Activated CD4-positive, alpha-beta memory T cell treated with anti-CD3 and anti-CD28 coated beads, Interleukin-2, amount 10 ng/mL, durations not matched to agents 7 days and 5 days (primary cell): Measurements from ENCODE around the gene IFRD2. TPM values are rescaled to one million over a fixed set of nuclear protein-coding genes. Genes with fewer than 3 reads are reported as not detected.
A peak's percentile ranks its signal among the peaks of the same experiment; 100 is the strongest.

ENCODE experiments used
- CTCF ChIA-PET: fragments of 350-600 bp; sonication (Branson Sonifier 250); formaldehyde crosslinking; loops from one replicate; lab custom pipeline; 2021; ENCODE audit warnings: antibody characterized with exemption, inconsistent platforms; lab: Charles Lee
- POLR2A ChIA-PET: fragments of 350-600 bp; sonication (Branson Sonifier 250); formaldehyde crosslinking; loops from one replicate; lab custom pipeline; 2021; ENCODE audit warnings: antibody characterized with exemption; lab: Charles Lee
- DNase-seq: peaks from one replicate; pipeline ENCODE4 v3.0.0-alpha.2; 2020
- H3K27ac Mint-ChIP-seq: one replicate; pipeline ENCODE4 v1.8.0; 2021; ENCODE audit warnings: mild to moderate bottlenecking, mixed read lengths
- H3K27me3 Mint-ChIP-seq: one replicate; pipeline ENCODE4 v1.8.0; 2021; ENCODE audit warnings: mixed read lengths
- H3K36me3 Mint-ChIP-seq: one replicate; pipeline ENCODE4 v1.8.0; 2021; ENCODE audit warnings: low read depth, mixed read lengths
- H3K4me1 Mint-ChIP-seq: one replicate; pipeline ENCODE4 v1.8.0; 2021; ENCODE audit warnings: mixed read lengths
- H3K4me3 Mint-ChIP-seq: one replicate; pipeline ENCODE4 v1.8.0; 2021; ENCODE audit warnings: mild to moderate bottlenecking, mixed read lengths
- H3K9me3 Mint-ChIP-seq: one replicate; pipeline ENCODE4 v1.8.0; 2021; ENCODE audit warnings: mixed read lengths
- total RNA-seq, 2 experiments: library from RNA; stranded (reverse); gene quantifications; one replicate each; pipeline ENCODE4 v1.2.3, GENCODE V29; 2021

IFRD2 gene
- total RNA-seq, 2 experiments from 2014 or later: 40.6 to 45.0 TPM

GRCh38 chr3:50333744-50334328 is 41.6 kb upstream of the IFRD2 start:
- H3K9me3 Mint-ChIP-seq: no peaks in the 10 kb centered on the region
- peaks cover 83% of the 10 kb centered on the region for H3K36me3 Mint-ChIP-seq
- H3K4me1 Mint-ChIP-seq: peaks cover 56% of the 10 kb centered on the region
- ChIA-PET POLR2A (interaction anchor here (1.4 to 32.1 kb wide), 6 partner anchors 6 to 273 kb away, joined by 3 to 704 read pairs (median 295); partner anchors contain the start of genes C3orf18, CISH, CYB561D2 and GNAI2), CTCF (interaction anchor here (7.5 kb wide), 1 partner anchor 11 kb away, joined by 61 read pairs; the partner anchor contains the start of gene HYAL2)
- H3K4me3 Mint-ChIP-seq: peak overlapping the region; percentile 51
- H3K27me3 Mint-ChIP-seq: no peaks in the 10 kb centered on the region
- H3K27ac Mint-ChIP-seq: peak overlapping the region; percentile 86
- DNase-seq: no peak

GRCh38 chr3:50331364-50331907 is 39.2 kb upstream of the IFRD2 start:
- H3K27me3 Mint-ChIP-seq: no peaks in the 10 kb centered on the region
- ChIA-PET CTCF (interaction anchor here (0.6 to 7.5 kb wide), 4 partner anchors 9 to 39 kb away, joined by 3 to 61 read pairs (median 4); partner anchors contain the start of genes HYAL2, HYAL3, IFRD2 and NAA80), POLR2A (interaction anchor here (1.7 to 32.1 kb wide), 4 partner anchors 3 to 39 kb away, joined by 7 to 704 read pairs (median 427); partner anchors contain the start of genes CYB561D2, HYAL2, HYAL3 and IFRD2)
- H3K4me3 Mint-ChIP-seq: no peak overlapping the region
- no peaks in the 10 kb centered on the region for H3K9me3 Mint-ChIP-seq
- DNase-seq: no peak
- H3K36me3 Mint-ChIP-seq: peaks cover 69% of the 10 kb centered on the region
- H3K4me1 Mint-ChIP-seq: peaks cover 66% of the 10 kb centered on the region
- H3K27ac Mint-ChIP-seq: no peak overlapping the region

- Mint-ChIP-seq H3K4me1 (peaks cover 58% of the 10 kb centered on the region), H3K27ac (no peak overlapping the region), H3K4me3 (no peak overlapping the region), H3K9me3 (no peaks in the 10 kb centered on the region), H3K27me3 (no peaks in the 10 kb centered on the region), H3K36me3 (peaks cover 58% of the 10 kb centered on the region)
- no peak for DNase-seq
- POLR2A ChIA-PET: interaction anchor here (1.0 to 32.1 kb wide), 4 partner anchors 2 to 31 kb away, joined by 3 to 704 read pairs (median 354); partner anchors contain the start of genes CYB561D2, HYAL2, HYAL3 and NAA80
- CTCF ChIA-PET: interaction anchor here (0.6 kb wide), 1 partner anchor 16 kb away, joined by 3 read pairs; no protein-coding TSS in a partner anchor
These were observed 38.1 kb upstream of the IFRD2 start for GRCh38 chr3:50330330-50330729.

GRCh38 chr3:50327943-50328691 is 35.9 kb upstream of the IFRD2 start, which contains the start of gene TUSC2:
Gene TUSC2, minus strand, starts transcription at chr3:50328223. Its CDS starts 124 bp downstream, at chr3:50328099.
- ChIA-PET CTCF (interaction anchor here (0.7 to 2.9 kb wide), 6 partner anchors 9 to 81 kb away, joined by 3 to 23 read pairs (median 4); partner anchors contain the start of gene RASSF1), POLR2A (interaction anchor here (0.9 to 32.1 kb wide), 10 partner anchors 0 to 241 kb away, joined by 3 to 704 read pairs (median 7); partner anchors contain the start of genes CYB561D2, GNAI2, HEMK1 and HYAL2)
- peak within 1 kb of the TSS; percentile 93 for H3K4me3 Mint-ChIP-seq
- peaks cover 46% of the 10 kb centered on the region for H3K4me1 Mint-ChIP-seq
- peaks cover 39% of the 10 kb centered on the region for H3K36me3 Mint-ChIP-seq
- peak within 1 kb of the TSS; percentile 79 for H3K27ac Mint-ChIP-seq
- H3K27me3 Mint-ChIP-seq: no peaks in the 10 kb centered on the region
- no peaks in the 10 kb centered on the region for H3K9me3 Mint-ChIP-seq
- DNase-seq: peak; percentile 97

GRCh38 chr3:50327129-50327528 is 34.9 kb upstream of the IFRD2 start:
- Mint-ChIP-seq H3K4me1 (peaks cover 39% of the 10 kb centered on the region), H3K36me3 (peaks cover 31% of the 10 kb centered on the region), H3K4me3 (peak overlapping the region; percentile 93), H3K9me3 (no peaks in the 10 kb centered on the region), H3K27me3 (no peaks in the 10 kb centered on the region), H3K27ac (peak overlapping the region; percentile 26)
- ChIA-PET POLR2A (interaction anchor here (1.1 to 32.1 kb wide), 7 partner anchors 1 to 100 kb away, joined by 4 to 704 read pairs (median 22); partner anchors contain the start of genes CYB561D2, HYAL2, HYAL3 and IFRD2), CTCF (interaction anchor here (0.6 to 2.9 kb wide), 3 partner anchors 10 to 20 kb away, joined by 3 to 23 read pairs (median 4); no protein-coding TSS in a partner anchor)
- no peak for DNase-seq

- no peak for DNase-seq
- H3K9me3 Mint-ChIP-seq: no peaks in the 10 kb centered on the region
- no peak overlapping the region for H3K27ac Mint-ChIP-seq
- no peaks in the 10 kb centered on the region for H3K27me3 Mint-ChIP-seq
- peak overlapping the region; percentile 13 for H3K4me3 Mint-ChIP-seq
- CTCF ChIA-PET: interaction anchor here (2.9 to 6.7 kb wide), 2 partner anchors 11 to 27 kb away, joined by 23 to 82 read pairs; partner anchors contain the start of genes HYAL3 and NAA80
- peaks cover 35% of the 10 kb centered on the region for H3K4me1 Mint-ChIP-seq
- POLR2A ChIA-PET: interaction anchor here (31.7 kb wide), 1 partner anchor 16 kb away, joined by 704 read pairs; the partner anchor contains the start of genes CYB561D2, NPRL2, RASSF1 and TUSC2
- H3K36me3 Mint-ChIP-seq: peaks cover 27% of the 10 kb centered on the region
These were observed 33.9 kb upstream of the IFRD2 start for GRCh38 chr3:50326182-50326541.

- peaks cover 22% of the 10 kb centered on the region for H3K36me3 Mint-ChIP-seq
- H3K4me3 Mint-ChIP-seq: no peak overlapping the region
These were observed 33.4 kb upstream of the IFRD2 start for GRCh38 chr3:50325497-50326181.

GRCh38 chr3:50325113-50325480 is 32.9 kb upstream of the IFRD2 start:
- H3K27ac Mint-ChIP-seq: no peak overlapping the region
- peaks cover 17% of the 10 kb centered on the region for H3K36me3 Mint-ChIP-seq
- CTCF ChIA-PET: interaction anchor here (0.7 to 6.7 kb wide), 11 partner anchors 10 to 131 kb away, joined by 3 to 82 read pairs (median 7); partner anchors contain the start of genes HYAL1, HYAL3, IFRD2 and NAA80
- peaks cover 35% of the 10 kb centered on the region for H3K4me1 Mint-ChIP-seq
- DNase-seq: no peak
- no peaks in the 10 kb centered on the region for H3K9me3 Mint-ChIP-seq
- no peak overlapping the region for H3K4me3 Mint-ChIP-seq
- no peaks in the 10 kb centered on the region for H3K27me3 Mint-ChIP-seq
- POLR2A ChIA-PET: interaction anchor here (1.8 to 31.7 kb wide), 3 partner anchors 18 to 33 kb away, joined by 8 to 704 read pairs (median 21); partner anchors contain the start of genes CYB561D2, HYAL3, IFRD2 and NAA80

More at GRCh38 chr3:50325497-50326181, 33.4 kb upstream of the IFRD2 start:
- CTCF ChIA-PET: interaction anchor here (1.5 to 6.7 kb wide), 6 partner anchors 10 to 131 kb away, joined by 7 to 82 read pairs (median 10); partner anchors contain the start of genes HYAL1, HYAL3, IFRD2 and NAA80
- peaks cover 31% of the 10 kb centered on the region for H3K4me1 Mint-ChIP-seq
- DNase-seq: no peak
- H3K27me3 Mint-ChIP-seq: no peaks in the 10 kb centered on the region
- POLR2A ChIA-PET: interaction anchor here (31.7 kb wide), 1 partner anchor 17 kb away, joined by 704 read pairs; the partner anchor contains the start of genes CYB561D2, NPRL2, RASSF1 and TUSC2
- H3K9me3 Mint-ChIP-seq: no peaks in the 10 kb centered on the region
- no peak overlapping the region for H3K27ac Mint-ChIP-seq

GRCh38 chr3:50324351-50325112 is 32.3 kb upstream of the IFRD2 start:
- Mint-ChIP-seq H3K27ac (no peak overlapping the region), H3K9me3 (no peaks in the 10 kb centered on the region), H3K4me1 (peaks cover 41% of the 10 kb centered on the region), H3K27me3 (no peaks in the 10 kb centered on the region), H3K36me3 (peaks cover 12% of the 10 kb centered on the region), H3K4me3 (no peak overlapping the region)
- CTCF ChIA-PET: interaction anchor here (0.6 to 6.7 kb wide), 23 partner anchors 10 to 130 kb away, joined by 3 to 82 read pairs (median 5); partner anchors contain the start of genes CYB561D2, GNAI2, HYAL1 and HYAL3
- POLR2A ChIA-PET: interaction anchor here (1.0 to 31.7 kb wide), 4 partner anchors 9 to 33 kb away, joined by 3 to 704 read pairs (median 14); partner anchors contain the start of genes CYB561D2, HYAL3, IFRD2 and NAA80
- peak; percentile 69 for DNase-seq

- ChIA-PET POLR2A (interaction anchor here (1.0 to 31.7 kb wide), 4 partner anchors 9 to 32 kb away, joined by 3 to 704 read pairs (median 14); partner anchors contain the start of genes CYB561D2, HYAL3, IFRD2 and NAA80), CTCF (interaction anchor here (0.6 to 6.7 kb wide), 20 partner anchors 9 to 129 kb away, joined by 3 to 82 read pairs (median 6); partner anchors contain the start of genes CYB561D2, GNAI2, HYAL1 and HYAL3)
- Mint-ChIP-seq H3K4me3 (no peak overlapping the region), H3K4me1 (peaks cover 48% of the 10 kb centered on the region), H3K9me3 (no peaks in the 10 kb centered on the region), H3K36me3 (peaks cover 8% of the 10 kb centered on the region), H3K27me3 (no peaks in the 10 kb centered on the region), H3K27ac (peak overlapping the region; percentile 31)
- DNase-seq: no peak
These were observed 31.5 kb upstream of the IFRD2 start for GRCh38 chr3:50323614-50324199.
